ENCODE results near the gene ORMDL3.

ORMDL3 gene

DNA sequence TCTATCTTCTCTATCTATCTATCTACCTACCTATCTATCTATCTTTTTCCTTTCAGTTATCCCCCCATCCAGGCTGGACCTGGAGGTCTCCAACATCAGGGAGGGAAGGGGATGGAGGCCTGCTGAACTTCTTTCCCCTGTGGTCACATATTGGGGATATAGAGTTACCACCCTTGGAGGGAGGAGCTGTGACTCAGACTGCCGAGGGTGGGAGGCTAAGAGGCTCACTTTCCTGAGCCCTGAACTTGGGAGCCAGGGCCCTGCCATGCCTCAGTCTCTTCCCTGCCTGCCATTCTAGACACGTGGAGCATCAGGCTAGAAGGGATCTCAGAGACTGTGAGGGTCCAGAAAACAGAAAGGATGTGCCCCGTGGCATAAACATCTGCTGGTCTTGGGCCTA lies 8.5 kb upstream of the ORMDL3 start (continued):
- no peak for TF ChIP-seq CREB5 (CRISPR knock-in tag; IDR thresholded peaks at IDR 0.05; ENCODE audit: low read depth)

GRCh38 chr17:39934324-39934723 lies 6.9 kb upstream of the ORMDL3 start:
- ATAC-seq, result no peak
- TF ChIP-seq ZFP30 (CRISPR knock-in tag; IDR thresholded peaks at IDR 0.05) (no peak), ZNF565 (CRISPR knock-in tag; conservative IDR thresholded peaks at IDR 0.05; ENCODE audit: low read depth) (no peak), ARNTL (CRISPR knock-in tag; IDR thresholded peaks at IDR 0.05; ENCODE audit: borderline replicate concordance, low read depth) (no peak), ISL1 (CRISPR knock-in tag; IDR thresholded peaks at IDR 0.05) (no peak), ZNF8 (CRISPR knock-in tag; IDR thresholded peaks at IDR 0.05) (no peak)

DNA sequence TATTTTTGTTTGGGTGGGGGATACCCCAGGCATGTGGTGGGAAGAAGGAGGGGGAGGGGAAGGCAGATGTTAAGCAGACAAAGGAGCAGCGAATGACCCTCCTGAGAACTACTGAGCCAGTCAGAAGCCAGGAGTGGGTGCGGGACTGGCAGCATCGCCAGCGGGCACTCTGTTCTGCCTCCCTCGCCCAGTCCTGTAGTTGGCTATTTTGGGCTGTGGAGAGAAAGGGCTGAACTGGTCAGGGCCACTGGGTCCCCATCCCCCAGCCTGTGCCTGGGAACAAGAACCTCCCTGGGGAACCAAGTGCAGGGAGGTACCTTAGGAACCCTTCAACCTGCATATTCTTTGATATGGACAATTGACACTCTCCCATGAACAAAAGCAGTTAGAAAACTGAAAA lies 6.5 kb upstream of the ORMDL3 start:
- no peak for ATAC-seq
- no peak for TF ChIP-seq ZC3H10 (CRISPR knock-in tag; IDR thresholded peaks at IDR 0.05)
- no peak for TF ChIP-seq SNAI2 (CRISPR knock-in tag; IDR thresholded peaks at IDR 0.05)
- no peak for TF ChIP-seq GLIS3 (CRISPR knock-in tag; IDR thresholded peaks at IDR 0.05)
- TF ChIP-seq, protein P1, sequence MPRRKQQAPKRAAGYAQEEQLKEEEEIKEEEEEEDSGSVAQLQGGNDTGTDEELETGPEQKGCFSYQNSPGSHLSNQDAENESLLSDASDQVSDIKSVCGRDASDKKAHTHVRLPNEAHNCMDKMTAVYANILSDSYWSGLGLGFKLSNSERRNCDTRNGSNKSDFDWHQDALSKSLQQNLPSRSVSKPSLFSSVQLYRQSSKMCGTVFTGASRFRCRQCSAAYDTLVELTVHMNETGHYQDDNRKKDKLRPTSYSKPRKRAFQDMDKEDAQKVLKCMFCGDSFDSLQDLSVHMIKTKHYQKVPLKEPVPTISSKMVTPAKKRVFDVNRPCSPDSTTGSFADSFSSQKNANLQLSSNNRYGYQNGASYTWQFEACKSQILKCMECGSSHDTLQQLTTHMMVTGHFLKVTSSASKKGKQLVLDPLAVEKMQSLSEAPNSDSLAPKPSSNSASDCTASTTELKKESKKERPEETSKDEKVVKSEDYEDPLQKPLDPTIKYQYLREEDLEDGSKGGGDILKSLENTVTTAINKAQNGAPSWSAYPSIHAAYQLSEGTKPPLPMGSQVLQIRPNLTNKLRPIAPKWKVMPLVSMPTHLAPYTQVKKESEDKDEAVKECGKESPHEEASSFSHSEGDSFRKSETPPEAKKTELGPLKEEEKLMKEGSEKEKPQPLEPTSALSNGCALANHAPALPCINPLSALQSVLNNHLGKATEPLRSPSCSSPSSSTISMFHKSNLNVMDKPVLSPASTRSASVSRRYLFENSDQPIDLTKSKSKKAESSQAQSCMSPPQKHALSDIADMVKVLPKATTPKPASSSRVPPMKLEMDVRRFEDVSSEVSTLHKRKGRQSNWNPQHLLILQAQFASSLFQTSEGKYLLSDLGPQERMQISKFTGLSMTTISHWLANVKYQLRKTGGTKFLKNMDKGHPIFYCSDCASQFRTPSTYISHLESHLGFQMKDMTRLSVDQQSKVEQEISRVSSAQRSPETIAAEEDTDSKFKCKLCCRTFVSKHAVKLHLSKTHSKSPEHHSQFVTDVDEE (CRISPR knock-in tag; IDR thresholded peaks at IDR 0.05), result no peak
- no peak for TF ChIP-seq ZFP30 (CRISPR knock-in tag; IDR thresholded peaks at IDR 0.05)
- no peak for TF ChIP-seq ISL1 (CRISPR knock-in tag; IDR thresholded peaks at IDR 0.05)
- no peak for TF ChIP-seq CSRNP3 (CRISPR knock-in tag; IDR thresholded peaks at IDR 0.05)
- no peak for TF ChIP-seq OSR1 (CRISPR knock-in tag; IDR thresholded peaks at IDR 0.05)
- no peak for TF ChIP-seq CREB5 (CRISPR knock-in tag; IDR thresholded peaks at IDR 0.05; ENCODE audit: low read depth)
- TF ChIP-seq ZNF70 (CRISPR knock-in tag; IDR thresholded peaks at IDR 0.05), result no peak
- TF ChIP-seq TCF4 (CRISPR knock-in tag; IDR thresholded peaks at IDR 0.05; ENCODE audit: borderline replicate concordance), result no peak

GRCh38 chr17:39929646-39930407 lies 2.4 kb upstream of the ORMDL3 start:
- TF ChIP-seq CSRNP3 (CRISPR knock-in tag; IDR thresholded peaks at IDR 0.05), result no peak
- TF ChIP-seq ARNTL (CRISPR knock-in tag; IDR thresholded peaks at IDR 0.05; ENCODE audit: borderline replicate concordance, low read depth), result no peak
- no peak for TF ChIP-seq ISL1 (CRISPR knock-in tag; IDR thresholded peaks at IDR 0.05)
- no peak for TF ChIP-seq BACH2 (CRISPR knock-in tag; IDR thresholded peaks at IDR 0.05; ENCODE audit: borderline replicate concordance)
- no peak for TF ChIP-seq PATZ1 (CRISPR knock-in tag; IDR thresholded peaks at IDR 0.05; ENCODE audit: borderline replicate concordance)

More at GRCh38 chr17:39929646-39930407, 2.4 kb upstream of the ORMDL3 start:
- peak; percentile 46 for ATAC-seq

Data from SK-N-SH treated with all-trans-retinoic acid at 6 μM for 48 hours (cell line).